MM.1S (cell line): ENCODE measurements around the gene SLC25A29.

Experiments used
- EZH2phosphoT487 ChIP-seq: fragments of 300-600 bp; sonication (generic); IDR thresholded peaks from 2 replicates; pipeline ENCODE4 v1.6.1; 2018; ENCODE audit warnings: antibody characterized with exemption, low read length
- TF ChIP-seq, protein P1 (sequence below): fragments of 300-600 bp; sonication (generic); IDR thresholded peaks from 2 replicates; pipeline ENCODE4 v1.5.1; 2016; ENCODE audit warnings: antibody characterized with exemption, low read length, mixed read lengths

DNA sequence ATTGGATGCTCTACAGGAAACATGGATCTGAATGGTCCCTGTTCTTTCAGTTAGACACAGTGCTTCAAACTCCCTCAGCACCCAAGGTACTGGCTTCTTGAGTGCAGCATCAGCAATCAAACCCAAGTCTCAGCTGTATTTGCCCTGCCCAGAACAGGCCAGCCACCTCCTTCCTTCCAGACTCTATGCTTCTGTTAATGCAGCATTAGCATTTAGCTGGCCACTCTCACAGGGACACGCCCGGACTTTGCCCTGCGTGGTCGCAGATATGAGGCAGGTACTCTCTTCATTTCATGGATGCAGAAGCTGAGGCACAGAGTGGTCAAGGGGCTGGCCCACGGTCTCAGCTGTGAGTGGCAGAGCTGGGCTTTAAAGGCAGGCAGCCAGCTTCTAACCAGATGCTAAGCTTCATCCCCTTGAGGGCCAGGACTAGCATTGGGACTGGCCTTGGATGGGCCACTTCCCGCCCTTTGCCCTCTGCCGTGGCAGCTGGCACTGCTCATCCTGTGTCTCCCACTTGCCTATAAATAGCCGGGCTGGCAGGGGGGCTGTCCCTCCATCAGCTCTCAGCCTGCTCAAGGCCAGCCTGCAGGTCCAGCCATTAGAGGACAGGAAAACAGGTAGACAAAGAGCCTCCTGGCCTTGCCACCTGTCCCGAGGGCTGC is 15.4 kb upstream of the SLC25A29 start:
- TF ChIP-seq, protein P1, sequence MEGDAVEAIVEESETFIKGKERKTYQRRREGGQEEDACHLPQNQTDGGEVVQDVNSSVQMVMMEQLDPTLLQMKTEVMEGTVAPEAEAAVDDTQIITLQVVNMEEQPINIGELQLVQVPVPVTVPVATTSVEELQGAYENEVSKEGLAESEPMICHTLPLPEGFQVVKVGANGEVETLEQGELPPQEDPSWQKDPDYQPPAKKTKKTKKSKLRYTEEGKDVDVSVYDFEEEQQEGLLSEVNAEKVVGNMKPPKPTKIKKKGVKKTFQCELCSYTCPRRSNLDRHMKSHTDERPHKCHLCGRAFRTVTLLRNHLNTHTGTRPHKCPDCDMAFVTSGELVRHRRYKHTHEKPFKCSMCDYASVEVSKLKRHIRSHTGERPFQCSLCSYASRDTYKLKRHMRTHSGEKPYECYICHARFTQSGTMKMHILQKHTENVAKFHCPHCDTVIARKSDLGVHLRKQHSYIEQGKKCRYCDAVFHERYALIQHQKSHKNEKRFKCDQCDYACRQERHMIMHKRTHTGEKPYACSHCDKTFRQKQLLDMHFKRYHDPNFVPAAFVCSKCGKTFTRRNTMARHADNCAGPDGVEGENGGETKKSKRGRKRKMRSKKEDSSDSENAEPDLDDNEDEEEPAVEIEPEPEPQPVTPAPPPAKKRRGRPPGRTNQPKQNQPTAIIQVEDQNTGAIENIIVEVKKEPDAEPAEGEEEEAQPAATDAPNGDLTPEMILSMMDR = no peak
- TF ChIP-seq EZH2phosphoT487 = no peak
